Stimulated activated CD8-positive, alpha-beta memory T cell treated with anti-CD3 and anti-CD28 coated beads, Interleukin-4, amount 100 ng/mL, for 4 hours (primary cell): ENCODE data around the gene RANGAP1.

Experiments
- DNase-seq, 2 donors: peaks; one replicate each; pipeline ENCODE4 v3.0.0-alpha.2; 2020; ENCODE audit warnings: low read depth in 2 of 2, low spot score in 1 of 2

RANGAP1 gene

GRCh38 chr22:41204066-41204465, 81.9 kb downstream of the RANGAP1 start:
- DNase-seq, result no peak

- no peak for DNase-seq
Measured at GRCh38 chr22:41203118-41203517, 82.9 kb downstream of the RANGAP1 start.

- no peak for DNase-seq
Measured at GRCh38 chr22:41201141-41201540, 84.8 kb downstream of the RANGAP1 start.

GRCh38 chr22:41198027-41198580, 87.9 kb downstream of the RANGAP1 start:
- no peak for DNase-seq

GRCh38 chr22:41197038-41197972, 88.7 kb downstream of the RANGAP1 start:
- peak; percentile 63 to 66 for DNase-seq
